ENCODE data around the gene PER3. TPM values are rescaled to one million over a fixed set of nuclear protein-coding genes. Genes with fewer than 3 reads are reported as not detected.
A peak's percentile ranks its signal among the peaks of the same experiment; 100 is the strongest.

PER3 gene
- total and polyA plus RNA-seq, 9 of the 15 experiments (the other 6 are each of a cell fraction or from before 2014, with no cell fraction given) = 11.9 to 22.5 (median 14.6) TPM

DNA sequence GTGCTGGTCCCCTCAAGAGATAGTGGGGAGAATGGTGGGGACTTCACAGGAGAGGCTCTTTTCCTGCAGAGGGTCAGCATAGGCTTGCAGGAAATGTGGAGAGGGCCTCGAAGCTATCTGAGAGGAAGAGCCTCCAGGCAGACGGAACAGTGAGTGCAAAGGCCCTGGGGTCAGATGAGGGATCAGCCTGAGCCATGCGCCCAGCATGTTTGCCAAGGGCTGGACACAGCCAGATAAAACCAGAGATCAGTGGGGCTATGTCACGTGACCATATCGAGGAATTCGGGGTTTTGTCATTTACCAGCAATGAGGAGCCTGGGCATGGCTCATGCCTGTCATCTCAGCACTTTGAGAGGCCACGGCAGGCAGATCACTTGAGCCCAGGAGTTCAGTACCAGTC lies 75.3 kb downstream of the PER3 start (continued):
- TF ChIP-seq ZNF24 (IDR thresholded peaks at IDR 0.05) (no peak), NFE2 (IDR thresholded peaks at IDR 0.05; ENCODE audit: low read depth) (no peak), TCF3 (CRISPR knock-in tag; IDR thresholded peaks at IDR 0.05) (no peak), CBFA2T2 (conservative IDR thresholded peaks at IDR 0.05) (peak; percentile 70), NCOA1 (IDR thresholded peaks at IDR 0.05; ENCODE audit: low read depth) (no peak), ZBTB8A (IDR thresholded peaks at IDR 0.05; ENCODE audit: partially characterized antibody) (no peak), ATF4 (CRISPR knock-in tag; IDR thresholded peaks at IDR 0.05) (no peak), USF1 (CRISPR knock-in tag; IDR thresholded peaks at IDR 0.05) (peak; percentile 56), FOXA3 (CRISPR knock-in tag; conservative IDR thresholded peaks at IDR 0.05 in 1 of 2, IDR thresholded peaks at IDR 0.05 in 1 of 2) (no peak), SOX6 (IDR thresholded peaks at IDR 0.05) (no peak), RNF2 (IDR thresholded peaks at IDR 0.05) (no peak), ZNF655 (CRISPR knock-in tag; IDR thresholded peaks at IDR 0.05) (no peak), CBX3 (IDR thresholded peaks at IDR 0.05; ENCODE audit: borderline replicate concordance in 1 of 2, low read length in 2 of 2) (no peak), LEF1 (IDR thresholded peaks at IDR 0.05) (no peak), ARNT (IDR thresholded peaks at IDR 0.05) (no peak), PHB2 (IDR thresholded peaks at IDR 0.05; ENCODE audit: low read depth) (no peak), ZBTB5 (IDR thresholded peaks at IDR 0.05) (no peak), CREB3L1 (IDR thresholded peaks at IDR 0.05; ENCODE audit: borderline replicate concordance, low read depth) (no peak), EP300 (IDR thresholded peaks at IDR 0.05; ENCODE audit: low read length) (no peak)
- TF ChIP-seq, protein P1, sequence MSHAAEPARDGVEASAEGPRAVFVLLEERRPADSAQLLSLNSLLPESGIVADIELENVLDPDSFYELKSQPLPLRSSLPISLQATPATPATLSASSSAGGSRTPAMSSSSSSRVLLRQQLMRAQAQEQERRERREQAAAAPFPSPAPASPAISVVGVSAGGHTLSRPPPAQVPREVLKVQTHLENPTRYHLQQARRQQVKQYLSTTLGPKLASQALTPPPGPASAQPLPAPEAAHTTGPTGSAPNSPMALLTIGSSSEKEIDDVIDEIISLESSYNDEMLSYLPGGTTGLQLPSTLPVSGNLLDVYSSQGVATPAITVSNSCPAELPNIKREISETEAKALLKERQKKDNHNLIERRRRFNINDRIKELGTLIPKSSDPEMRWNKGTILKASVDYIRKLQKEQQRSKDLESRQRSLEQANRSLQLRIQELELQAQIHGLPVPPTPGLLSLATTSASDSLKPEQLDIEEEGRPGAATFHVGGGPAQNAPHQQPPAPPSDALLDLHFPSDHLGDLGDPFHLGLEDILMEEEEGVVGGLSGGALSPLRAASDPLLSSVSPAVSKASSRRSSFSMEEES (CRISPR knock-in tag; IDR thresholded peaks at IDR 0.05) = peak; percentile 94
- TF ChIP-seq, protein P2, sequence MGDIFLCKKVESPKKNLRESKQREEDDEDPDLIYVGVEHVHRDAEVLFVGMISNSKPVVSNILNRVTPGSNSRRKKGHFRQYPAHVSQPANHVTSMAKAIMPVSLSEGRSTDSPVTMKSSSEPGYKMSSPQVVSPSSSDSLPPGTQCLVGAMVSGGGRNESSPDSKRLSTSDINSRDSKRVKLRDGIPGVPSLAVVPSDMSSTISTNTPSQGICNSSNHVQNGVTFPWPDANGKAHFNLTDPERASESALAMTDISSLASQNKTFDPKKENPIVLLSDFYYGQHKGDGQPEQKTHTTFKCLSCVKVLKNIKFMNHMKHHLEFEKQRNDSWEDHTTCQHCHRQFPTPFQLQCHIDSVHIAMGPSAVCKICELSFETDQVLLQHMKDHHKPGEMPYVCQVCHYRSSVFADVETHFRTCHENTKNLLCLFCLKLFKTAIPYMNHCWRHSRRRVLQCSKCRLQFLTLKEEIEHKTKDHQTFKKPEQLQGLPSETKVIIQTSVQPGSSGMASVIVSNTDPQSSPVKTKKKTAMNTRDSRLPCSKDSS (IDR thresholded peaks at IDR 0.05; ENCODE audit: low read depth, partially characterized antibody) = no peak

Data from K562 (cell line).